Small intestine (tissue), 7 donors: Measurements from ENCODE around the gene RAB5B. TPM values are rescaled to one million over a fixed set of nuclear protein-coding genes. Genes with fewer than 3 reads are reported as not detected.

Source experiments
- DNase-seq, 2 donors: peaks; one replicate each; pipeline versions ENCODE4 v3.0.0 to v3.0.0-alpha.2; 2013
- FAIRE-seq: peaks from 2 replicates; lab custom pipeline; 2012; peaks lifted over from hg19 to GRCh38; lab: Jason Lieb, UNC
- H3K27ac ChIP-seq, 3 donors: one replicate each; pipeline ENCODE4 v1.5.1; 2013; ENCODE audit warnings: low read length in 2 of 3, mild to moderate bottlenecking in 2 of 3, control low read depth in 1 of 3, inconsistent platforms in 1 of 3, low read depth in 1 of 3, moderate library complexity in 1 of 3
- H3K27me3 ChIP-seq, 3 donors: one replicate each; pipeline ENCODE4 v1.6.1; 2013; ENCODE audit warnings: low read length in 3 of 3, inconsistent platforms in 1 of 3; ENCODE audit not compliant: control insufficient read depth in 3 of 3, insufficient read depth in 3 of 3
- H3K36me3 ChIP-seq, 3 donors: one replicate each; pipeline ENCODE4 v1.6.1; 2013; ENCODE audit warnings: low read length in 3 of 3, inconsistent platforms in 1 of 3, low read depth in 1 of 3, mild to moderate bottlenecking in 1 of 3, moderate library complexity in 1 of 3; ENCODE audit not compliant: control insufficient read depth in 3 of 3, insufficient read depth in 2 of 3
- H3K4me1 ChIP-seq, 3 donors: one replicate each; pipeline ENCODE4 v1.6.1; 2013; ENCODE audit warnings: low read length in 2 of 3, inconsistent platforms in 1 of 3, low read depth in 1 of 3, mild to moderate bottlenecking in 1 of 3, moderate library complexity in 1 of 3; ENCODE audit not compliant: control insufficient read depth in 3 of 3, insufficient read depth in 2 of 3
- H3K4me3 ChIP-seq, 3 donors: one replicate each; pipeline ENCODE4 v1.5.1; 2013; ENCODE audit warnings: low read length in 3 of 3, control low read depth in 1 of 3, inconsistent platforms in 1 of 3, low read depth in 1 of 3, mild to moderate bottlenecking in 1 of 3, moderate library complexity in 1 of 3
- H3K9me3 ChIP-seq, 2 donors: one replicate each; pipeline ENCODE4 v1.6.1; 2013; ENCODE audit warnings: low read depth in 1 of 2, low read length in 1 of 2; ENCODE audit not compliant: control insufficient read depth in 2 of 2, insufficient read depth in 1 of 2
- WGBS, 3 donors: extraction: QIAGEN DNeasy Blood & Tissue Kit; methylation state at CpG; one replicate each; pipeline ENCODE4 v1.1.7; 2013; 5-methylcytosine and 5-hydroxymethylcytosine counted together
- polyA plus RNA-seq, 4 donors: library from polyadenylated mRNA; stranded (reverse) in 3 of 4; unstranded in 1 of 4; fragments of 200-250 nt in 3 of 4; fragments of 120-200 nt in 1 of 4; gene quantifications; one replicate each; pipeline versions ENCODE4 v1.2.1 to v1.2.3, GENCODE V29; 2013
- donor health status: healthy with polysubstance abuse.
- donor health status: control.
- donor health status: control.
- donor health status: Bipolar disorder and iron deficiency.
- donor health status: healthy.

RAB5B gene
- polyA plus RNA-seq, 4 donors, result 45.8 to 119 (median 48.5) TPM

- Histone ChIP-seq H3K4me1 (peaks cover 4 to 61% (median 17%) of the 10 kb centered on the region in 3 donors), H3K36me3 (peaks cover 0 to 1% (median 0%) of the 10 kb centered on the region in 3 donors), H3K27ac (peak overlapping the region; percentile 83 to 99 (median 86)), H3K4me3 (no peak overlapping the region), H3K27me3 (no peaks in the 10 kb centered on the region), H3K9me3 (no peaks in the 10 kb centered on the region)
- DNase-seq (peak in 1 of 2 donors; percentile 70), FAIRE-seq (no peak)
- 16 to 31% (median 23%) methylated on average over 8 of the region's 8 CpGs for WGBS, 3 donors
Observed at GRCh38 chr12:55929306-55929791, 44.5 kb upstream of the RAB5B start.

GRCh38 chr12:55930771-55931316, 43.0 kb upstream of the RAB5B start, which contains the start of gene DGKA:
Gene DGKA (plus strand): TSS chr12:55931162. CDS start chr12:55936504, 5,342 bp downstream.
- Histone ChIP-seq H3K27me3 (peaks cover 0 to 11% (median 0%) of the 10 kb centered on the region in 3 donors), H3K36me3 (peaks cover 0 to 2% (median 0%) of the 10 kb centered on the region in 3 donors), H3K4me1 (peaks cover 7 to 56% (median 17%) of the 10 kb centered on the region in 3 donors), H3K9me3 (no peaks in the 10 kb centered on the region), H3K4me3 (peak within 1 kb of the TSS; percentile 60 to 91 (median 90)), H3K27ac (peak within 1 kb of the TSS; percentile 86 to 98 (median 94))
- DNase-seq (peak; percentile 78 to 82), FAIRE-seq (no peak)
- 27 to 37% (median 31%) methylated on average over 2 to 3 of the region's 3 CpGs for WGBS, 3 donors

GRCh38 chr12:55931317-55931779, 42.5 kb upstream of the RAB5B start:
- DNase-seq (peak; percentile 66 to 91), FAIRE-seq (no peak)
- H3K4me3 ChIP-seq, result peak overlapping the region; percentile 60 to 91 (median 90)
- no peaks in the 10 kb centered on the region for H3K9me3 ChIP-seq
- peak overlapping the region; percentile 86 to 98 (median 94) for H3K27ac ChIP-seq
- H3K27me3 ChIP-seq, result peaks cover 0 to 16% (median 0%) of the 10 kb centered on the region in 3 donors
- 0 to 8% (median 3%) methylated on average over 10 of the region's 10 CpGs for WGBS, 3 donors
- peaks cover 7 to 53% (median 14%) of the 10 kb centered on the region in 3 donors for H3K4me1 ChIP-seq
- H3K36me3 ChIP-seq, result peaks cover 0 to 2% (median 0%) of the 10 kb centered on the region in 3 donors

- 0% methylated on average over 50 to 60 of the region's 60 CpGs for WGBS, 3 donors
- no peak for FAIRE-seq
- no peaks in the 10 kb centered on the region for H3K9me3 ChIP-seq
- DNase-seq, result peak in 1 of 2 donors; percentile 61
- H3K36me3 ChIP-seq, result peaks cover 0 to 2% (median 0%) of the 10 kb centered on the region in 3 donors
- H3K27ac ChIP-seq, result peak overlapping the region; percentile 86 to 98 (median 94)
- peak overlapping the region; percentile 60 to 91 (median 90) for H3K4me3 ChIP-seq
- peaks cover 0 to 21% (median 0%) of the 10 kb centered on the region in 3 donors for H3K27me3 ChIP-seq
- peaks cover 7 to 53% (median 14%) of the 10 kb centered on the region in 3 donors for H3K4me1 ChIP-seq
Observed at GRCh38 chr12:55931780-55932550, 41.9 kb upstream of the RAB5B start.

- DNase-seq, result peak; percentile 48 to 53
- no peaks in the 10 kb centered on the region for H3K9me3 ChIP-seq
- H3K27ac ChIP-seq, result peak overlapping the region; percentile 36 to 98 (median 94)
- H3K4me1 ChIP-seq, result peaks cover 12 to 53% (median 14%) of the 10 kb centered on the region in 3 donors
- H3K4me3 ChIP-seq, result peak overlapping the region; percentile 60 to 91 (median 90)
- peaks cover 0 to 2% (median 2%) of the 10 kb centered on the region in 3 donors for H3K36me3 ChIP-seq
- no peak for FAIRE-seq
- H3K27me3 ChIP-seq, result peaks cover 0 to 21% (median 0%) of the 10 kb centered on the region in 3 donors
- WGBS, 3 donors, result 3 to 5% (median 3%) methylated on average over 4 of the region's 4 CpGs
Observed at GRCh38 chr12:55932551-55932910, 41.3 kb upstream of the RAB5B start.

DNA sequence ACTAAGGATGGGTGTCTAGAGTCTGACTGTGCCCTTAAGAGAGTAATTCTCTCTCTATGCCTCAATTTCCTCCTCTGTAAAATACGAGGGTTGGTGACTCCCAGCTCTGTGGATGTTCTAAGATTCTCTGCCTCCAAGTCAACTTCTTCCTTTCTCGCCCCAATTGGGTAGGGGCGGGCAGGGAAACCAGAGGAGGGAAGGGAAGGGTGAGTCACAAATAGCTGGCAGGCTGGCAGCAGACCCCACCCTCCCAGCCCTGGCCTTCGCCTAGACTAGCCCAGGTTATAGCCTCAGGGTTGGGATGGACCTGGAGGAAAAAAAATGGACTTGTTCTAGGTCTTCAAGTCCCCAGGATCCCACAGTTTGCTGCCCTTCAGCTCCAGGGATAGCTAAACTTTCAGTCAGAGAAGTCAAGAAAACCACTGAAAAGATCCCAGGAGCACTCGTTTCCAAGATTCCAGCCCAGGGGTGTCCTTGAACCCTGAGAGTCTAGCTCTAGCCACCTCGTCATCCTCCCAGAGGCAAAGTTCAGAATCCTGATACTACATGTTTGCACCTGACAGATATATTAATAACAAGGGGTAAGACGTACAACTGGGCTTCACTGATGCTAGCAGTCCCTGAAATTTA, 40.6 kb upstream of the RAB5B start:
- Histone ChIP-seq H3K27ac (peak overlapping the region in 2 of 3 donors; percentile 58 to 98), H3K4me1 (peaks cover 12 to 50% (median 14%) of the 10 kb centered on the region in 3 donors), H3K9me3 (no peaks in the 10 kb centered on the region), H3K36me3 (peaks cover under 1 to 4% (median 2%) of the 10 kb centered on the region in 3 donors), H3K4me3 (peak overlapping the region in 2 of 3 donors; percentile 27 to 91), H3K27me3 (peaks cover 0 to 21% (median 0%) of the 10 kb centered on the region in 3 donors)
- DNase-seq (peak; percentile 25 to 91), FAIRE-seq (no peak)
- 15 to 49% (median 33%) methylated on average over 7 of the region's 7 CpGs for WGBS, 3 donors

DNA sequence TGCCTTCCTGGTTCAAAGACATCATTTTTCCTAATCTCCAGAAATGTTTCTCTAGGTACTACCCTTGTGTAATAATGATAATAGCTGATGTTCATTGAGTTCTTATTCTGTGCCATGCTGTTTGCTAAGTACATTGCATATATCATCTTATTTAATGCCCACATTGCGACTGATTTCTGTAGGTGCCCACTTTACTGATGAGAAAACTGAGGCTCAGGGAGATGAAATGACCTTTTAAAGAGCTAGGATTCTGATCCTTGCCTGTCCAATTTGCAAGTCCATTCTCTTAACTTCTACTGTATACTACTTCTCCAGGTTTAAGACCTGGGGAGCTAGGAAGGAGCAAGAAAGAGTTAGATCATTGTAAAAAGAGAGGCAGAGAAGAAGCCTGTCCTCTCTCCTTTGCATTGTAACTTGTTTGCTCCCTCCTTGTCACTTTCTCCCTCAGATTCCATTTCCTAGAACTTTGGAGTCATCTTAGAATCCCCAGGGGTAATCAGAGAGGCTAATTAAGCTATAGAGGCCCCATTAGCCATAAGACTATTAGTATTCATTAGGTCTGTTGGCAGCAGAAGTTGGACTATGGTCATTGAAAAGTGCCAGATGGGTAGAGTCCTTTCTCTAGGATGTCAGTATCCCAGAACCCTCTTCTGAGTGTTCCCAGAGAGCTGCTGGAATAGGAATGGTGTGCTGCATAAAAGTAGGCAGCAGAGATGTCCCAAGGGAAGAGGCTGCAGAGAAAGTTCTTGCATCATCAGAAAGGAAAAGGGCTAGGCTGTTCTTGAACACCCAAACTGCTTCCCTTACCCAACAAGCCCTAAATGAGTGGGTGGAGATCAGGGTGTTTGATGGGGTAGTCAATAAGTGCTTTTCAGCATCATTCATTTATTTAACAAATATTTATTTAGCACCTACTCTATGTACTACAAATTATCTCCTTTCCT, 39.8 kb upstream of the RAB5B start:
- peak overlapping the region in 1 of 3 donors; percentile 91 for H3K4me3 ChIP-seq
- peaks cover 12 to 45% (median 14%) of the 10 kb centered on the region in 3 donors for H3K4me1 ChIP-seq
- peaks cover 4 to 11% (median 5%) of the 10 kb centered on the region in 3 donors for H3K36me3 ChIP-seq
- FAIRE-seq (no peak), DNase-seq (peak; percentile 53 to 88)
- peaks cover 0 to 21% (median 0%) of the 10 kb centered on the region in 3 donors for H3K27me3 ChIP-seq
- H3K27ac ChIP-seq, result peak overlapping the region in 2 of 3 donors; percentile 58 to 98
- WGBS, 3 donors, result 79 to 94% (median 88%) methylated on average over 1 of the region's 1 CpG
- no peaks in the 10 kb centered on the region for H3K9me3 ChIP-seq
